Measurements from ENCODE around the gene OTUD7B. TPM values are rescaled to one million over a fixed set of nuclear protein-coding genes. Genes with fewer than 3 reads are reported as not detected.

Gene OTUD7B
- total and polyA plus RNA-seq, 7 donors: 6.0 to 25.2 (median 17.0) TPM

GRCh38 chr1:149925345-149925744, 85.2 kb downstream of the OTUD7B start:
- H3K36me3 ChIP-seq: peaks cover 37 to 57% (median 46%) of the 10 kb centered on the region in 4 donors
- WGBS, 2 donors: 72 to 94% methylated on average over 3 of the region's 3 CpGs

GRCh38 chr1:149923626-149924025, 86.9 kb downstream of the OTUD7B start:
- Histone ChIP-seq H3K36me3 (peaks cover 37 to 46% (median 42%) of the 10 kb centered on the region in 4 donors), H3K27me3 (no peaks in the 10 kb centered on the region), H3K4me1 (peaks cover 0 to 37% (median 31%) of the 10 kb centered on the region in 4 donors), H3K9me3 (no peaks in the 10 kb centered on the region), H3K27ac (no peak overlapping the region), H3K4me3 (no peak overlapping the region)
- 86 to 88% methylated on average over 10 of the region's 10 CpGs for WGBS, 2 donors
- no peak for DNase-seq
- intact Hi-C loops (cut with DNase I): no loop called here
- TF ChIP-seq POLR2AphosphoS5 (IDR thresholded peaks at IDR 0.05) (no peak), POLR2A (IDR thresholded peaks at IDR 0.05) (no peak), CTCF (IDR thresholded peaks at IDR 0.05) (no peak), EP300 (IDR thresholded peaks at IDR 0.05) (no peak)

More at GRCh38 chr1:149925345-149925744, 85.2 kb downstream of the OTUD7B start:
- Histone ChIP-seq H3K9me3 (no peaks in the 10 kb centered on the region), H3K27me3 (no peaks in the 10 kb centered on the region), H3K4me1 (peaks cover 0 to 39% (median 34%) of the 10 kb centered on the region in 4 donors), H3K27ac (no peak overlapping the region), H3K4me3 (no peak overlapping the region)
- intact Hi-C loops (cut with DNase I): no loop called here
- no peak for DNase-seq
- TF ChIP-seq POLR2AphosphoS5 (IDR thresholded peaks at IDR 0.05) (no peak), POLR2A (IDR thresholded peaks at IDR 0.05) (no peak), CTCF (IDR thresholded peaks at IDR 0.05) (no peak), EP300 (IDR thresholded peaks at IDR 0.05) (no peak)

- H3K27ac ChIP-seq: peak within 1 kb of the TSS in 2 of 4 donors; percentile 41 to 60
- peak; percentile 91 for DNase-seq
These were observed 92.9 kb downstream of the OTUD7B start, which contains the start of gene SV2A for GRCh38 chr1:149917571-149918144. Gene SV2A (minus strand): TSS chr1:149917844. CDS start chr1:149913840, 4,004 bp downstream.

GRCh38 chr1:149916898-149917252, 93.7 kb downstream of the OTUD7B start:
- DNase-seq: no peak
- intact Hi-C loops (cut with DNase I): no loop called here
- Histone ChIP-seq H3K27ac (peak overlapping the region in 2 of 4 donors; percentile 41 to 60), H3K9me3 (no peaks in the 10 kb centered on the region), H3K27me3 (no peaks in the 10 kb centered on the region), H3K36me3 (no peaks in the 10 kb centered on the region), H3K4me3 (peak overlapping the region; percentile 49 to 68 (median 62)), H3K4me1 (peaks cover 0 to 19% (median 16%) of the 10 kb centered on the region in 4 donors)
- 15 to 54% methylated on average over 10 of the region's 10 CpGs for WGBS, 2 donors
- TF ChIP-seq EP300 (IDR thresholded peaks at IDR 0.05): no peak
- TF ChIP-seq POLR2A (IDR thresholded peaks at IDR 0.05): no peak
- TF ChIP-seq POLR2AphosphoS5 (IDR thresholded peaks at IDR 0.05): no peak
- no peak for TF ChIP-seq CTCF (IDR thresholded peaks at IDR 0.05)

More at GRCh38 chr1:149917571-149918144, 92.9 kb downstream of the OTUD7B start, which contains the start of gene SV2A:
- 2 to 4% methylated on average over 24 of the region's 24 CpGs for WGBS, 2 donors
- no peaks in the 10 kb centered on the region for H3K9me3 ChIP-seq
- intact Hi-C loops (cut with DNase I): no loop called here
- H3K36me3 ChIP-seq: peaks cover 4 to 5% (median 4%) of the 10 kb centered on the region in 4 donors
- peaks cover 0 to 19% (median 16%) of the 10 kb centered on the region in 4 donors for H3K4me1 ChIP-seq
- H3K4me3 ChIP-seq: peak within 1 kb of the TSS; percentile 49 to 68 (median 62)
- TF ChIP-seq POLR2A (IDR thresholded peaks at IDR 0.05) (no peak), POLR2AphosphoS5 (IDR thresholded peaks at IDR 0.05) (peak in 3 of 4 donors; percentile 40 to 76 (median 46))
- no peaks in the 10 kb centered on the region for H3K27me3 ChIP-seq

- DNase-seq: no peak
- WGBS, 2 donors: 26 to 64% methylated on average over 9 of the region's 9 CpGs
- peak overlapping the region in 3 of 4 donors; percentile 49 to 65 (median 58) for H3K4me3 ChIP-seq
- peaks cover 0 to 19% (median 16%) of the 10 kb centered on the region in 4 donors for H3K4me1 ChIP-seq
- H3K27ac ChIP-seq: peak overlapping the region in 1 of 4 donors; percentile 41
- H3K27me3 ChIP-seq: no peaks in the 10 kb centered on the region
- TF ChIP-seq POLR2AphosphoS5 (IDR thresholded peaks at IDR 0.05): no peak
- no peak for TF ChIP-seq CTCF (IDR thresholded peaks at IDR 0.05)
- TF ChIP-seq EP300 (IDR thresholded peaks at IDR 0.05): no peak
- no peak for TF ChIP-seq POLR2A (IDR thresholded peaks at IDR 0.05)
- H3K36me3 ChIP-seq: no peaks in the 10 kb centered on the region
- intact Hi-C loops (cut with DNase I): no loop called here
- H3K9me3 ChIP-seq: no peaks in the 10 kb centered on the region
These were observed 94.2 kb downstream of the OTUD7B start for GRCh38 chr1:149916193-149916897.

Data from sigmoid colon (tissue), 7 donors.